ENCODE measurements around the gene PAAF1. TPM values are rescaled to one million over a fixed set of nuclear protein-coding genes. Genes with fewer than 3 reads are reported as not detected.

The PAAF1 gene
- total and polyA plus RNA-seq, 10 donors, result 8.1 to 18.1 (median 13.7) TPM

- Histone ChIP-seq H3K27me3 (replicated peaks in 1 of 7) (no peaks in the 10 kb centered on the region), H3K4me3 (no peak overlapping the region), H3K27ac (no peak overlapping the region), H3K9me3 (peaks cover 0 to 20% (median 0%) of the 10 kb centered on the region in 8 donors), H3K36me3 (peaks cover 0 to 10% (median 3%) of the 10 kb centered on the region in 6 donors), H3K4me1 (no peaks in the 10 kb centered on the region)
- intact Hi-C loops (cut with DNase I; ENCODE audit: low total_unique reads), result no loop called here
- no peak for TF ChIP-seq POLR2AphosphoS5 (IDR thresholded peaks at IDR 0.05)
- no peak for TF ChIP-seq POLR2A (IDR thresholded peaks at IDR 0.05)
- TF ChIP-seq CTCF (IDR thresholded peaks at IDR 0.05 in 8 of 11, conservative IDR thresholded peaks at IDR 0.05 in 3 of 11), result no peak
- no peak for DNase-seq
- WGBS, 5 donors, result 68 to 78% (median 76%) methylated on average over 4 of the region's 4 CpGs
These were observed 62.3 kb downstream of the PAAF1 start for GRCh38 chr11:73939096-73939495.

- Histone ChIP-seq H3K36me3 (no peaks in the 10 kb centered on the region), H3K27ac (no peak overlapping the region), H3K27me3 (replicated peaks in 1 of 7) (no peaks in the 10 kb centered on the region), H3K4me3 (no peak overlapping the region), H3K4me1 (no peaks in the 10 kb centered on the region), H3K9me3 (peaks cover 0 to 20% (median 0%) of the 10 kb centered on the region in 8 donors)
- TF ChIP-seq POLR2A (IDR thresholded peaks at IDR 0.05) (no peak), POLR2AphosphoS5 (IDR thresholded peaks at IDR 0.05) (no peak), CTCF (IDR thresholded peaks at IDR 0.05 in 8 of 11, conservative IDR thresholded peaks at IDR 0.05 in 3 of 11) (no peak)
- no peak for DNase-seq
- 93 to 99% (median 97%) methylated on average over 9 of the region's 9 CpGs for WGBS, 5 donors
- intact Hi-C loops (cut with DNase I; ENCODE audit: low total_unique reads), result no loop called here
These were observed 64.2 kb downstream of the PAAF1 start for GRCh38 chr11:73940801-73941570.

GRCh38 chr11:73942010-73942409 lies 65.2 kb downstream of the PAAF1 start:
- H3K4me1 ChIP-seq, result no peaks in the 10 kb centered on the region
- H3K9me3 ChIP-seq, result peaks cover 0 to 19% (median 0%) of the 10 kb centered on the region in 8 donors
- no peaks in the 10 kb centered on the region for H3K27me3 ChIP-seq (replicated peaks in 1 of 7)
- H3K36me3 ChIP-seq, result no peaks in the 10 kb centered on the region
- WGBS, 5 donors, result 80 to 91% (median 88%) methylated on average over 1 of the region's 1 CpG
- intact Hi-C loops (cut with DNase I; ENCODE audit: low total_unique reads), result no loop called here
- DNase-seq, result no peak
- H3K27ac ChIP-seq, result no peak overlapping the region
- H3K4me3 ChIP-seq, result no peak overlapping the region
- no peak for TF ChIP-seq CTCF (IDR thresholded peaks at IDR 0.05 in 8 of 11, conservative IDR thresholded peaks at IDR 0.05 in 3 of 11)
- TF ChIP-seq POLR2AphosphoS5 (IDR thresholded peaks at IDR 0.05), result no peak
- no peak for TF ChIP-seq POLR2A (IDR thresholded peaks at IDR 0.05)

GRCh38 chr11:73944085-73944484 lies 67.3 kb downstream of the PAAF1 start:
- H3K27me3 ChIP-seq (replicated peaks in 1 of 7), result no peaks in the 10 kb centered on the region
- H3K27ac ChIP-seq, result no peak overlapping the region
- no peaks in the 10 kb centered on the region for H3K4me1 ChIP-seq
- DNase-seq, result no peak
- peaks cover 0 to 13% (median 0%) of the 10 kb centered on the region in 8 donors for H3K9me3 ChIP-seq
- no peak for TF ChIP-seq POLR2AphosphoS5 (IDR thresholded peaks at IDR 0.05)
- no peak for TF ChIP-seq POLR2A (IDR thresholded peaks at IDR 0.05)
- no peak for TF ChIP-seq CTCF (IDR thresholded peaks at IDR 0.05 in 8 of 11, conservative IDR thresholded peaks at IDR 0.05 in 3 of 11)
- intact Hi-C loops (cut with DNase I; ENCODE audit: low total_unique reads), result no loop called here
- 78 to 84% (median 80%) methylated on average over 6 of the region's 6 CpGs for WGBS, 5 donors
- H3K4me3 ChIP-seq, result no peak overlapping the region
- no peaks in the 10 kb centered on the region for H3K36me3 ChIP-seq
